Fibroblast of lung (primary cell): Measurements from ENCODE around the gene PTMA. TPM values are rescaled to one million over a fixed set of nuclear protein-coding genes. Genes with fewer than 3 reads are reported as not detected.

Experiments used
- DNase-seq, 2 donors: peaks; one replicate each; pipeline versions ENCODE4 v3.0.0 to v3.0.0-alpha.2; 2010; ENCODE audit warnings: low read depth in 2 of 2
- H2AFZ ChIP-seq: 2 replicates; pipeline ENCODE4 v1.5.1; 2012; ENCODE audit warnings: low read length, control low read depth, inconsistent platforms
- H3K27ac ChIP-seq: 2 replicates; pipeline ENCODE4 v1.5.1; 2011; ENCODE audit warnings: low read length, control low read depth; ENCODE audit not compliant: insufficient read depth
- H3K27me3 ChIP-seq: 2 replicates; pipeline ENCODE4 v1.5.1; 2011; ENCODE audit warnings: mild to moderate bottlenecking, low read length; ENCODE audit not compliant: control insufficient read depth, insufficient read depth
- H3K36me3 ChIP-seq: 2 replicates; pipeline ENCODE4 v1.5.1; 2011; ENCODE audit warnings: low read length; ENCODE audit not compliant: control insufficient read depth, insufficient read depth
- H3K4me1 ChIP-seq: 2 replicates; pipeline ENCODE4 v1.5.1; 2011; ENCODE audit warnings: low read length; ENCODE audit not compliant: control insufficient read depth, insufficient read depth; ENCODE audit errors: extremely low read depth
- H3K4me2 ChIP-seq: 2 replicates; pipeline ENCODE4 v1.5.1; 2011; ENCODE audit warnings: low read length, control low read depth; ENCODE audit not compliant: insufficient read depth; ENCODE audit errors: extremely low read depth
- H3K4me3 ChIP-seq, 4 experiments: fragments of 200-600 bp in 1 of 4; sonication (generic) in 1 of 4; replicated peaks in 1 of 4; 2 replicates each; pipeline ENCODE4 v1.5.1; 2011 to 2016; ENCODE audit warnings: low read length in 4 of 4, low read depth in 3 of 4, mild to moderate bottlenecking in 3 of 4, control low read depth in 2 of 4, inconsistent platforms in 1 of 4, mixed read lengths in 1 of 4; ENCODE audit not compliant: insufficient read depth in 1 of 4; ENCODE audit errors: control extremely low read depth in 1 of 4
- H3K79me2 ChIP-seq: 2 replicates; pipeline ENCODE4 v1.5.1; 2012; ENCODE audit warnings: mild to moderate bottlenecking, low read length, inconsistent platforms; ENCODE audit not compliant: control insufficient read depth, insufficient read depth
- H3K9ac ChIP-seq: 2 replicates; pipeline ENCODE4 v1.5.1; 2011; ENCODE audit warnings: mild to moderate bottlenecking, low read length, control low read depth; ENCODE audit not compliant: insufficient read depth
- H3K9me3 ChIP-seq: 2 replicates; pipeline ENCODE4 v1.5.1; 2012; ENCODE audit warnings: low read depth, low read length; ENCODE audit not compliant: control insufficient read depth, insufficient read depth
- H4K20me1 ChIP-seq: 2 replicates; pipeline ENCODE4 v1.5.1; 2011; ENCODE audit warnings: low read length; ENCODE audit not compliant: control insufficient read depth, insufficient read depth; ENCODE audit errors: extremely low read depth
- EZH2 ChIP-seq: IDR thresholded peaks from 2 replicates; pipeline ENCODE4 v1.5.1; 2012; ENCODE audit warnings: low read length, control low read depth, mild to moderate bottlenecking; ENCODE audit errors: missing control alignments
- polyA plus RNA-seq, 2 donors: library from polyadenylated mRNA; depleted of rRNA in 1 of 2; stranded (reverse) in 1 of 2; unstranded in 1 of 2; fragments of >200 nt; gene quantifications; 2 replicates each; pipeline ENCODE4 v1.2.1, GENCODE V29; 2011 to 2012; ENCODE audit warnings: missing spikeins in 1 of 2
- total RNA-seq: library from RNA; depleted of rRNA; stranded (reverse); fragments of >200 nt; gene quantifications from 2 replicates; pipeline ENCODE4 v1.2.1, GENCODE V29; 2014
- TF ChIP-seq, protein P1 (sequence below), 2 donors: IDR thresholded peaks in 1 of 2; conservative IDR thresholded peaks in 1 of 2; 1 replicate in 1 of 2; 2 replicates in 1 of 2; pipeline ENCODE4 v1.5.1; 2011 to 2012; ENCODE audit warnings: low read length in 2 of 2, control low read depth in 1 of 2, inconsistent platforms in 1 of 2, low read depth in 1 of 2, mild to moderate bottlenecking in 1 of 2

PTMA gene
- total and polyA plus RNA-seq, 2 donors (not counting 1 experiment from before 2014, with no cell fraction given), result 481 to 650 TPM

GRCh38 chr2:231713730-231714638 lies 5.7 kb downstream of the PTMA start:
- TF ChIP-seq, protein P1, sequence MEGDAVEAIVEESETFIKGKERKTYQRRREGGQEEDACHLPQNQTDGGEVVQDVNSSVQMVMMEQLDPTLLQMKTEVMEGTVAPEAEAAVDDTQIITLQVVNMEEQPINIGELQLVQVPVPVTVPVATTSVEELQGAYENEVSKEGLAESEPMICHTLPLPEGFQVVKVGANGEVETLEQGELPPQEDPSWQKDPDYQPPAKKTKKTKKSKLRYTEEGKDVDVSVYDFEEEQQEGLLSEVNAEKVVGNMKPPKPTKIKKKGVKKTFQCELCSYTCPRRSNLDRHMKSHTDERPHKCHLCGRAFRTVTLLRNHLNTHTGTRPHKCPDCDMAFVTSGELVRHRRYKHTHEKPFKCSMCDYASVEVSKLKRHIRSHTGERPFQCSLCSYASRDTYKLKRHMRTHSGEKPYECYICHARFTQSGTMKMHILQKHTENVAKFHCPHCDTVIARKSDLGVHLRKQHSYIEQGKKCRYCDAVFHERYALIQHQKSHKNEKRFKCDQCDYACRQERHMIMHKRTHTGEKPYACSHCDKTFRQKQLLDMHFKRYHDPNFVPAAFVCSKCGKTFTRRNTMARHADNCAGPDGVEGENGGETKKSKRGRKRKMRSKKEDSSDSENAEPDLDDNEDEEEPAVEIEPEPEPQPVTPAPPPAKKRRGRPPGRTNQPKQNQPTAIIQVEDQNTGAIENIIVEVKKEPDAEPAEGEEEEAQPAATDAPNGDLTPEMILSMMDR (conservative IDR thresholded peaks at IDR 0.05 in 1 of 2, IDR thresholded peaks at IDR 0.05 in 1 of 2; ENCODE audit: low read depth in 1 of 2, low read length in 2 of 2), result peak; percentile 82 to 83
- no peak for TF ChIP-seq EZH2
- Histone ChIP-seq H3K4me1 (peaks cover 31% of the 10 kb centered on the region), H3K79me2 (peaks cover 37% of the 10 kb centered on the region), H2AFZ (no peak overlapping the region), H3K27ac (peak overlapping the region; percentile 62), H3K4me2 (no peak overlapping the region), H3K27me3 (no peaks in the 10 kb centered on the region), H3K36me3 (peaks cover 5% of the 10 kb centered on the region), H3K9ac (no peak overlapping the region), H3K4me3 (no peak overlapping the region), H3K9me3 (no peaks in the 10 kb centered on the region), H4K20me1 (no peaks in the 10 kb centered on the region)
- DNase-seq, result peak; percentile 84 to 90

GRCh38 chr2:231714639-231715498 lies 6.5 kb downstream of the PTMA start:
- H3K27me3 ChIP-seq, result no peaks in the 10 kb centered on the region
- H3K79me2 ChIP-seq, result peaks cover 28% of the 10 kb centered on the region
- peak; percentile 23 to 47 for DNase-seq
- H3K27ac ChIP-seq, result no peak overlapping the region
- H3K9ac ChIP-seq, result no peak overlapping the region
- no peak for TF ChIP-seq EZH2
- TF ChIP-seq, protein P1 (conservative IDR thresholded peaks at IDR 0.05 in 1 of 2, IDR thresholded peaks at IDR 0.05 in 1 of 2; ENCODE audit: low read depth in 1 of 2, low read length in 2 of 2), result peak; percentile 71 to 73
- no peaks in the 10 kb centered on the region for H3K9me3 ChIP-seq
- no peak overlapping the region for H3K4me2 ChIP-seq
- H2AFZ ChIP-seq, result no peak overlapping the region
- peaks cover 5% of the 10 kb centered on the region for H3K36me3 ChIP-seq
- H3K4me3 ChIP-seq, result no peak overlapping the region
- H3K4me1 ChIP-seq, result peaks cover 31% of the 10 kb centered on the region
- no peaks in the 10 kb centered on the region for H4K20me1 ChIP-seq

DNA sequence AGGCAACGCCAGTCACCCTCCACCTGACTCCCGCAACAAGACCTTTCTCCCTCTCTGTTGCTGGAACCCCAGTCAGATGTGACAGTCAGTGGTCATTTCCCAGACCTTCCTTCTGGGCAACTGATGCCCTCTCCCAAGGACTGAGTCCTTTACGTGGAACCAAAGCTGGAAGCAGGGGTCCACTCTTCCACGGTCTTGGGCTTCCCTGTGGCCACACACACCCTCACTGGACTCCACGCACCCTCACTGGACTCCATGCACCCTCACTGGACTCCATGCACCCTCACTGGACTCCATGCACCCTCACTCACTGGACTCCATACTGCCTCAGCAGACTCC lies 7.1 kb downstream of the PTMA start:
- Histone ChIP-seq H3K9ac (no peak overlapping the region), H4K20me1 (no peaks in the 10 kb centered on the region), H3K27ac (peak overlapping the region; percentile 58), H2AFZ (no peak overlapping the region), H3K4me3 (no peak overlapping the region), H3K79me2 (peaks cover 23% of the 10 kb centered on the region), H3K4me1 (peaks cover 31% of the 10 kb centered on the region), H3K9me3 (no peaks in the 10 kb centered on the region), H3K36me3 (peaks cover 5% of the 10 kb centered on the region), H3K4me2 (no peak overlapping the region), H3K27me3 (no peaks in the 10 kb centered on the region)
- no peak for DNase-seq
- TF ChIP-seq EZH2, result no peak
- TF ChIP-seq, protein P1 (conservative IDR thresholded peaks at IDR 0.05 in 1 of 2, IDR thresholded peaks at IDR 0.05 in 1 of 2; ENCODE audit: low read depth in 1 of 2, low read length in 2 of 2), result no peak
